HL-60 (cell line): ENCODE measurements around the gene HOXA7.

Experiments used
- CTCF ChIP-seq: IDR thresholded peaks from one replicate; pipeline ENCODE4 v1.5.1; 2011; ENCODE audit warnings: low read length, control low read depth, inconsistent platforms; ENCODE audit not compliant: insufficient read depth
- POLR2AphosphoS5 ChIP-seq: IDR thresholded peaks from 2 replicates; pipeline ENCODE4 v1.6.1; 2012; ENCODE audit warnings: low read depth
- REST ChIP-seq: IDR thresholded peaks from 2 replicates; pipeline ENCODE4 v1.6.1; 2012; ENCODE audit warnings: low read depth; ENCODE audit not compliant: insufficient replicate concordance
- SPI1 ChIP-seq: IDR thresholded peaks from 2 replicates; pipeline ENCODE4 v1.6.1; 2012; ENCODE audit warnings: low read depth, mild to moderate bottlenecking, borderline replicate concordance

DNA sequence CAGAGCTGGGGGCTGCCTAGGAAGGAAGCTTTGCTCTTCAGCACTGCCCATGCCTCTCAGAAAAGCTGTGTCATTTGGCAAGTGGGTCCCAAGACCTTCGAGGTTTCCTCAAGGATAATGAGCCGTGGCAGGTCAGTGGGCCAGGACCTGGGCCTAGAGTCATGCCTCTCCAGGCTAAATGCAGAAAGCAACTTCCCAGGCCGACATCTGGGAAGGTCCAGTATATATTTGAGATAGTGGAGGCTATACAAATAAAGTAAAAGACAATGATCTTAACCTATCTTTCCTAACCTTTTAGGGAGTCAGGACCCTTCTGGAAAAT is 20.0 kb upstream of the HOXA7 start:
- TF ChIP-seq CTCF (no peak), POLR2AphosphoS5 (no peak), REST (no peak), SPI1 (no peak)
